Nephron progenitor cell (in vitro differentiated cells): ENCODE results near the gene CHDH.

ENCODE experiments used
- DNase-seq: peaks from one replicate; pipeline ENCODE4 v3.0.0; 2021
- H3K27ac Mint-ChIP-seq: 2 replicates; pipeline ENCODE4 v1.8.0; 2021; ENCODE audit warnings: mild to moderate bottlenecking, moderate library complexity, mixed read lengths
- H3K27me3 Mint-ChIP-seq: 2 replicates; pipeline ENCODE4 v1.8.0; 2021; ENCODE audit warnings: mild to moderate bottlenecking, low read depth, mixed read lengths; ENCODE audit not compliant: poor library complexity
- H3K36me3 Mint-ChIP-seq: 2 replicates; pipeline ENCODE4 v1.8.0; 2021; ENCODE audit warnings: low read depth, mixed read lengths
- H3K4me1 Mint-ChIP-seq: 2 replicates; pipeline ENCODE4 v1.8.0; 2021; ENCODE audit warnings: mixed read lengths
- H3K4me3 Mint-ChIP-seq: 2 replicates; pipeline ENCODE4 v1.8.0; 2021; ENCODE audit warnings: mild to moderate bottlenecking, moderate library complexity, mixed read lengths
- H3K9me3 Mint-ChIP-seq: 2 replicates; pipeline ENCODE4 v1.8.0; 2021; ENCODE audit warnings: mild to moderate bottlenecking, moderate library complexity, mixed read lengths
- CTCF ChIP-seq: fragments of 200-600 bp; sonication (generic); IDR thresholded peaks from 2 replicates; pipeline ENCODE4 v1.5.0; 2021; ENCODE audit warnings: antibody characterized with exemption

CHDH gene

GRCh38 chr3:53820084-53820483 is 26.1 kb downstream of the CHDH start:
- TF ChIP-seq CTCF, result no peak
- Mint-ChIP-seq H3K4me1 (peaks cover 8% of the 10 kb centered on the region), H3K36me3 (no peaks in the 10 kb centered on the region), H3K4me3 (no peak overlapping the region), H3K9me3 (no peaks in the 10 kb centered on the region), H3K27me3 (peaks cover 6% of the 10 kb centered on the region), H3K27ac (no peak overlapping the region)
- no peak for DNase-seq

DNA sequence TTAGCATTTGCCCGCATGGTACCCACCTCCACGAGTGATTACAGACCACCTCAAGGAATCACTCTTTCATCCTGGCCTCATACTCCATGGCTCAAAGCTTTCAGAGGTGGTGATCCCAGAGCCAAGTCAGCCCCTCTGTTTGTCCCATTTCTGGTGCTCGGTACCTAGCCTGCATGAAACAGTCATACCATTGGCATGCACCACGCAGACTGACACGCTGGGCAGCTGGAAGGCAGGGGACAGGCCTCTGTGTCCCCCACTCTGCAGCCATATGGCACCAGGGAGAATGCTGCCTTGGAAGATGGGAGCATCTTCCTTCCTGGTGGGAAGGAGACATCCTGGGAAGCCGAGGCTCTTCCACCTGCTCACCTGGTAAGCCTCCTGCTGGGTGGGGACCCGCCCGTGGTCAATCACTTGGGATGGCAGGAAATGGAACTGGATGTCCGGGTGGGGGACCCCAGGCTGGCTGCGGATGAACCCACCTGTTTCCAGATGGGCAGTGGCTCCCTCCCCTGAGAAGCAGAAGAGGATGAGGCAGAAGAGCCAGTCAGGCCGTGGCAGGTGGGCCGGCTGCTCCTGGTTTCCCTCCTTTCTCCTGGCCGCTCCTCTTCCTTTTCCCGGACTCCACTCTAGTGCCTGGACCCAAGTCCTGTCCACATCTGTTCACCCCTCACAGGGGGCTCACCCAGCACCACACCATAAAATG is 26.9 kb downstream of the CHDH start:
- no peak for DNase-seq
- Mint-ChIP-seq H3K9me3 (no peaks in the 10 kb centered on the region), H3K4me1 (peaks cover 6% of the 10 kb centered on the region), H3K36me3 (no peaks in the 10 kb centered on the region), H3K27ac (no peak overlapping the region), H3K27me3 (peaks cover 6% of the 10 kb centered on the region), H3K4me3 (no peak overlapping the region)
- no peak for TF ChIP-seq CTCF

DNA sequence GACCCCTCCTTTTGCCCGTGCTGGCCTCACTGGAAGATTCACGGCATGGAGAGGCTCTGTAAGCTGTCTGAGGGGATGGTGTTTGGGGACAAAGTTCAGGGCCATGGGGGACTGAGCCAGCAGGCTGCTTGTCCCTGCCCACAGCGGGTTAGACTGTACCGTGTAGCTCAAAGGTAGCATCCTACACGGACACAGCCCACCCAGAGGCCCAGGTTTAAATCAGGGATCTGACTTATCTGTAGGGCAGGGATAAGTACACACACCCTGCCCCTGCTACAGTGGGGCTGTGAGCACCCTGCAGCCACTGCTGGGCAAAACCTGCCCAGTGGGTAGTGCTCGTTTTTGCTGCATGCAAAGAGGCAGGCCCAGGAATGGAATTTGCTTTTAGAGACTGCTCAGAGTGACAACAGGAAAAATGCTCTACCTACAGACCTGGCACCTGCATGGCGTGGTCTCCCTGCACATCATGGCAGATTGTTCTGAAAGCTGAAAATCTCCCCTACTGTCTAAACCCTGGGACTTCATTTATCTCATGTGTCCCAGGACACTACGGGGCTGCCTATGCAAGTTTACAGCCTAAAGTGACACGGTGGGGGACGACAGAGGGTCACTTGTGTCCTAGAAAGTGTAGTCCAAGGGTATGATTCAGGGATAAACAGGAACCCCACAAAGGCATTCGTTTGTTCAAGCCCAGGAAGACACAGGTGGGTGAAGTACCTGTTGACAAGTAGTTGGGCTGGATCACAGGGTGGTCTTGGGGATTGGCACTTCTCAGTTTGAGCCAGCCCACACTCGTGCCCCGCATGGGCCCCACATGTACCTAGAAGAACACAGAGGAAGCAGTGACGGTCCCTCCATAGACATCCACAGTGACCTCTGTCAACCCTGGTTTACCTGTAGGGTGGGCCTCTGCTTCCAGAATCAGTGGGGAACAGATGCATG is 27.7 kb downstream of the CHDH start:
- Mint-ChIP-seq H3K9me3 (no peaks in the 10 kb centered on the region), H3K4me3 (no peak overlapping the region), H3K36me3 (no peaks in the 10 kb centered on the region), H3K27ac (peak overlapping the region; percentile 59), H3K4me1 (no peaks in the 10 kb centered on the region), H3K27me3 (peaks cover 6% of the 10 kb centered on the region)
- TF ChIP-seq CTCF, result no peak
- no peak for DNase-seq

DNA sequence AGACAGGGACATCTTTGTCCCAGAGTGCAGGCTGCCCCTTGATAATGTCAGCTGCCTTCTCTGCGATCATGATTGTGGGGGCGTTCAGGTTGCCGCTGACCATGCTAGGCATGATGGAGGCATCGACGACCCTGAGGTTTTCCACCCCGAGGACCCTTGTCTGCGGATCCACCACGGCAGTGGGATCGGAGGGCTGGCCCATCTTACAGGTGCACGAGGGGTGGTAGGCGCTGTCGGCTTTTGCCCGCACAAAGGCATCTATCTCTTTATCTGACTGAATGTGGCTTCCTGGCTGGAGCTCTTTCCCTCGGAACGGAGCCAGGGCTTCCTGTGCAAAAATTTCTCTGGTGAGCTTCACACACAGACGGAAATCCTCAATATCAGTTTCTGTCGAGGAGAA is 28.4 kb downstream of the CHDH start:
- H3K4me3 Mint-ChIP-seq, result no peak overlapping the region
- no peaks in the 10 kb centered on the region for H3K4me1 Mint-ChIP-seq
- no peak for DNase-seq
- no peak for TF ChIP-seq CTCF
- H3K27ac Mint-ChIP-seq, result peak overlapping the region; percentile 59
- H3K36me3 Mint-ChIP-seq, result no peaks in the 10 kb centered on the region
- no peaks in the 10 kb centered on the region for H3K9me3 Mint-ChIP-seq
- H3K27me3 Mint-ChIP-seq, result peaks cover 6% of the 10 kb centered on the region

- Mint-ChIP-seq H3K27ac (no peak overlapping the region), H3K36me3 (no peaks in the 10 kb centered on the region), H3K27me3 (peaks cover 6% of the 10 kb centered on the region), H3K9me3 (no peaks in the 10 kb centered on the region), H3K4me1 (no peaks in the 10 kb centered on the region), H3K4me3 (no peak overlapping the region)
- TF ChIP-seq CTCF, result no peak
- no peak for DNase-seq
Measured at GRCh38 chr3:53817211-53817610, 29.0 kb downstream of the CHDH start.
